MM.1S (cell line): Measurements from ENCODE around the gene CELF4.

Source experiments
- DNase-seq: peaks from one replicate; pipeline ENCODE4 v3.0.0-alpha.2; 2015
- H2AFZ ChIP-seq: fragments of 300-600 bp; sonication (generic); 2 replicates; pipeline ENCODE4 v1.6.0; 2016; ENCODE audit warnings: antibody characterized with exemption, low read length
- H3F3A ChIP-seq: fragments of 300-600 bp; sonication (generic); 2 replicates; pipeline ENCODE4 v1.6.1; 2016; ENCODE audit warnings: mild to moderate bottlenecking, antibody characterized with exemption, low read length, moderate library complexity, mixed read lengths; ENCODE audit not compliant: insufficient read depth
- H3K27ac ChIP-seq: fragments of 300-600 bp; sonication (generic); 2 replicates; pipeline ENCODE4 v1.5.1; 2016; ENCODE audit warnings: mild to moderate bottlenecking, low read length
- H3K27me3 ChIP-seq: fragments of 300-600 bp; sonication (generic); replicated peaks from 2 replicates; pipeline ENCODE4 v1.6.0; 2016; ENCODE audit warnings: low read length; ENCODE audit not compliant: insufficient read depth
- H3K36me3 ChIP-seq: fragments of 300-600 bp; sonication (generic); replicated peaks from 2 replicates; pipeline ENCODE4 v1.6.1; 2016; ENCODE audit warnings: mild to moderate bottlenecking, low read length, mixed read lengths; ENCODE audit not compliant: insufficient read depth
- H3K4me1 ChIP-seq: fragments of 300-600 bp; sonication (generic); 2 replicates; pipeline ENCODE4 v1.6.1; 2016; ENCODE audit warnings: low read length, mixed read lengths
- H3K4me2 ChIP-seq: fragments of 300-600 bp; sonication (generic); 2 replicates; pipeline ENCODE4 v1.6.0; 2016; ENCODE audit warnings: low read depth, low read length
- H3K4me3 ChIP-seq: fragments of 300-600 bp; sonication (generic); 2 replicates; pipeline ENCODE4 v1.5.1; 2016; ENCODE audit warnings: low read length, mixed read lengths
- H3K79me2 ChIP-seq: fragments of 300-600 bp; sonication (generic); 2 replicates; pipeline ENCODE4 v1.6.1; 2016; ENCODE audit warnings: mixed run types, low read length, mixed read lengths
- H3K9ac ChIP-seq: fragments of 300-600 bp; sonication (generic); 2 replicates; pipeline ENCODE4 v1.6.1; 2016; ENCODE audit warnings: low read length, mixed read lengths
- H3K9me2 ChIP-seq: fragments of 300-600 bp; sonication (generic); replicated peaks from 2 replicates; pipeline ENCODE4 v1.6.1; 2016; ENCODE audit warnings: mild to moderate bottlenecking, low read length, mixed read lengths; ENCODE audit not compliant: insufficient read depth
- H3K9me3 ChIP-seq: fragments of 300-600 bp; sonication (generic); replicated peaks from 2 replicates; pipeline ENCODE4 v1.6.1; 2016; ENCODE audit warnings: mild to moderate bottlenecking, low read length, mixed read lengths; ENCODE audit not compliant: insufficient read depth
- H4K20me1 ChIP-seq: fragments of 300-600 bp; sonication (generic); 2 replicates; pipeline ENCODE4 v1.6.1; 2016; ENCODE audit warnings: mild to moderate bottlenecking, low read length, moderate library complexity, mixed read lengths; ENCODE audit not compliant: insufficient read depth
- EZH2 ChIP-seq: fragments of 300-600 bp; sonication (generic); optimal IDR thresholded peaks from 2 replicates; pipeline ENCODE3; 2017; ENCODE audit warnings: low read depth, mild to moderate bottlenecking, antibody characterized with exemption, low read length, mixed read lengths
- EZH2phosphoT487 ChIP-seq: fragments of 300-600 bp; sonication (generic); IDR thresholded peaks from 2 replicates; pipeline ENCODE4 v1.6.1; 2018; ENCODE audit warnings: antibody characterized with exemption, low read length
- TF ChIP-seq, protein P1 (sequence below): fragments of 300-600 bp; sonication (generic); IDR thresholded peaks from 2 replicates; pipeline ENCODE4 v1.5.1; 2016; ENCODE audit warnings: antibody characterized with exemption, low read length, mixed read lengths

Gene CELF4

DNA sequence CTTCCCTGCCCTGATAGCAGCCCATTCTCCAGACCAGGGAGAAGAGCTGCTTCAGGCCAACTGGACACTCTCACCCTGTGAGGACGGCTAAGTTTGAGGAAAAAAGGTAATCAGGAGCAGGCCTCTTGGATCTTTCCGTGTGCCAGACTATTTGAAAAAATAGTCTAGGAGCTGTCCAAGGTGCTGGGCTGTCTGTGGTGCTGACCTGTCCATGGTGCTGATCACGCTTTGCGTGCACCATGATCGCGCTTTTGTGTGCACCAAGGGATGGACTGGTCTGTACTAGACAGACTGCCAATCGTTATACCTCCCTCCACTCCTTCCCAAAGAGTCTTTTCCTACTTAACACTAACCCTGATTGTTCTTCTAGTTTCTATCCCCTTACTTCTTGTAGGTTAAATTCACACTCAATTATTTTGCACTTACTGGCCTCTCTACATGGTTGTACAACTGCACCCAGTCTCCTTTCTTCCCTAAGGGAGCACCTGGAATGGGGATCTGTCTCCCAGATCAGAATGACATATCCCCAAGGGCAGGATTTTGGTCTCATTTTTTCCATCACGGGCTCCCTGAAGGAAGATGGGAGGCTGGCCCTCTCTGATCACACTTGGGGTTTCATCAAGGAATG lies 295.4 kb downstream of the CELF4 start:
- DNase-seq, result peak; percentile 52
- Histone ChIP-seq H3K4me1 (no peaks in the 10 kb centered on the region), H3K79me2 (no peaks in the 10 kb centered on the region), H3K4me2 (no peak overlapping the region), H4K20me1 (no peaks in the 10 kb centered on the region), H3K9me2 (no peaks in the 10 kb centered on the region), H2AFZ (no peak overlapping the region), H3K27me3 (no peaks in the 10 kb centered on the region), H3K27ac (no peak overlapping the region), H3K36me3 (no peaks in the 10 kb centered on the region), H3K9me3 (no peaks in the 10 kb centered on the region), H3K4me3 (no peak overlapping the region), H3K9ac (no peak overlapping the region), H3F3A (no peaks in the 10 kb centered on the region)
- TF ChIP-seq, protein P1, sequence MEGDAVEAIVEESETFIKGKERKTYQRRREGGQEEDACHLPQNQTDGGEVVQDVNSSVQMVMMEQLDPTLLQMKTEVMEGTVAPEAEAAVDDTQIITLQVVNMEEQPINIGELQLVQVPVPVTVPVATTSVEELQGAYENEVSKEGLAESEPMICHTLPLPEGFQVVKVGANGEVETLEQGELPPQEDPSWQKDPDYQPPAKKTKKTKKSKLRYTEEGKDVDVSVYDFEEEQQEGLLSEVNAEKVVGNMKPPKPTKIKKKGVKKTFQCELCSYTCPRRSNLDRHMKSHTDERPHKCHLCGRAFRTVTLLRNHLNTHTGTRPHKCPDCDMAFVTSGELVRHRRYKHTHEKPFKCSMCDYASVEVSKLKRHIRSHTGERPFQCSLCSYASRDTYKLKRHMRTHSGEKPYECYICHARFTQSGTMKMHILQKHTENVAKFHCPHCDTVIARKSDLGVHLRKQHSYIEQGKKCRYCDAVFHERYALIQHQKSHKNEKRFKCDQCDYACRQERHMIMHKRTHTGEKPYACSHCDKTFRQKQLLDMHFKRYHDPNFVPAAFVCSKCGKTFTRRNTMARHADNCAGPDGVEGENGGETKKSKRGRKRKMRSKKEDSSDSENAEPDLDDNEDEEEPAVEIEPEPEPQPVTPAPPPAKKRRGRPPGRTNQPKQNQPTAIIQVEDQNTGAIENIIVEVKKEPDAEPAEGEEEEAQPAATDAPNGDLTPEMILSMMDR, result no peak
- TF ChIP-seq EZH2phosphoT487 (no peak), EZH2 (no peak)

GRCh38 chr18:37266290-37266689 lies 299.3 kb downstream of the CELF4 start:
- Histone ChIP-seq H3K9me3 (no peaks in the 10 kb centered on the region), H3F3A (no peaks in the 10 kb centered on the region), H2AFZ (no peak overlapping the region), H4K20me1 (no peaks in the 10 kb centered on the region), H3K4me3 (no peak overlapping the region), H3K9ac (no peak overlapping the region), H3K36me3 (no peaks in the 10 kb centered on the region), H3K79me2 (no peaks in the 10 kb centered on the region), H3K27me3 (no peaks in the 10 kb centered on the region), H3K27ac (no peak overlapping the region), H3K4me2 (no peak overlapping the region), H3K4me1 (no peaks in the 10 kb centered on the region), H3K9me2 (no peaks in the 10 kb centered on the region)
- no peak for DNase-seq
- TF ChIP-seq, protein P1, result no peak
- TF ChIP-seq EZH2 (no peak), EZH2phosphoT487 (no peak)

GRCh38 chr18:37265382-37265781 lies 300.2 kb downstream of the CELF4 start:
- Histone ChIP-seq H3K27me3 (no peaks in the 10 kb centered on the region), H3K4me2 (no peak overlapping the region), H3K4me1 (no peaks in the 10 kb centered on the region), H3K9me2 (no peaks in the 10 kb centered on the region), H3K79me2 (no peaks in the 10 kb centered on the region), H3K9me3 (no peaks in the 10 kb centered on the region), H3K9ac (no peak overlapping the region), H3F3A (no peaks in the 10 kb centered on the region), H2AFZ (no peak overlapping the region), H3K36me3 (no peaks in the 10 kb centered on the region), H3K27ac (no peak overlapping the region), H3K4me3 (no peak overlapping the region), H4K20me1 (no peaks in the 10 kb centered on the region)
- TF ChIP-seq, protein P1, result no peak
- TF ChIP-seq EZH2 (no peak), EZH2phosphoT487 (no peak)
- no peak for DNase-seq
